IPS-NIHi7 (cell line): Measurements from ENCODE around the gene C16orf90.
"Not testable (repeated sequence)": the region's sequence is repeated elsewhere in the genome, so short reads cannot be mapped to it uniquely, and the experiment has no call there.

ENCODE experiments used
- DNase-seq: peaks from one replicate; pipeline ENCODE4 v3.0.0; 2012; ENCODE audit warnings: mixed read lengths; ENCODE audit errors: extremely low spot score

Gene C16orf90

DNA sequence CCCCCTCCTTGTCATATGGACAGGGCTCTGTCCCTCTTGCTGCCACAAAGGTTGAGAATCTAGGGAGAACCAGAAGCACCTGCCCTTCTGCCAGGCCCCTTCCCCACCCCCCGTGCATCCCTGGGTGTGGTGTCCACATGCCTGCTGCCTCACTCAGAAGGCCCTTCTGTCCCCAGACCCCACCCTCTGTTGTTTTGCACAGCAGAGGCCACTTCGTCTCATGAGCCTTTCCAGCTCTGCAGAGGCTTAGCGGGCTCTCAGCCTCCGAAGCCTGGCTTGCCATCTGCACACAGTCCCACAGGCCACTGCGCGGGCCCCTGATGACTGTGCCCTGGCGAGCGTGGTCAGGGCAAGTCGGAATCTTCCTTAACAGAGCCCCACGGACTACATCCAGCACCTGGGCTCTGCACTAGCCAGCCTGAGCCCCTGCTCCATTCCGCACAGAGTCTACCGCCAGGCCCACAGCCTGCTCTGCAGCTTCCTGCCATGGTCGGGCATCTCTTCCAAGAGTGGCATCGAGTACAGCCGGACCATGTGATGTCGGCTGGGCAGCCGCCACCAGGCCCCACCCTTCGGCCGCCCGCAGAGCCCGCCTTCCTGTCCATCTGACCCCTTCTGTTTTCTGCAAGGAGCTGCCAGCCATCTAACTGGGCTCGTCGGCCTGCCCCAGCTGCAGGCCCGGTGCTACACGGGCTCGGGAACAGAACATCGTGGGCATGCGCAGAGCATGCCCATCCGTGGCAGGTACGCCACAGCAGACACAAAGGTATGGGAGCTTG is 10.8 kb downstream of the C16orf90 start:
- DNase-seq, result no peak

DNA sequence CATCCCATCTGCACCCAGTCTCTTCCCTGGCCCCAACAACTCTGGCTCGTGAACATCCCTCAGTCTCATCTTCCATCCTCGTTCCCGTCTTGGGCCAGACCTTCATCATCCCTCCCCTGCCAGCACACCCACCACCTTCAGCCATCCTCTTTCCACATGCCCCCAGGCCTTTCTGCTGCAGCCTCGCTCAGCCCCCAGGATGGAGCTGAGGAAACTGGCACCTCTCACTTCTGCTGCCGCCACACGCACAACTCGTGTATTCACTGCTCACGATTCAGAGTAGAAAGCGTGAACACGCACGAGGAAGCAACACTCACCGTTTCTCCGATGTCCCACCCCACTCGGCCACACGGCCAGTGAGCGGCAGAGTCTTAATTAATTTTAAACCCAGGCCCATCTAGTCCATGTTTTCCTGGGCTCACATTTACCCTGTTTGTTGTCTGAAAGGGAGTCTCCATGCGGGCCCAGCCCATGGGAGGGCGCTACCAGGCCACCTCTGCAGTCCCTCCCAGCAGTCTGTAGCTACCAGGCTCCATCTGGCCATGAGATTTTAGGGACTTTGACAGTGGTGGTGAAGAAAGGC is 12.5 kb downstream of the C16orf90 start:
- no peak for DNase-seq

DNA sequence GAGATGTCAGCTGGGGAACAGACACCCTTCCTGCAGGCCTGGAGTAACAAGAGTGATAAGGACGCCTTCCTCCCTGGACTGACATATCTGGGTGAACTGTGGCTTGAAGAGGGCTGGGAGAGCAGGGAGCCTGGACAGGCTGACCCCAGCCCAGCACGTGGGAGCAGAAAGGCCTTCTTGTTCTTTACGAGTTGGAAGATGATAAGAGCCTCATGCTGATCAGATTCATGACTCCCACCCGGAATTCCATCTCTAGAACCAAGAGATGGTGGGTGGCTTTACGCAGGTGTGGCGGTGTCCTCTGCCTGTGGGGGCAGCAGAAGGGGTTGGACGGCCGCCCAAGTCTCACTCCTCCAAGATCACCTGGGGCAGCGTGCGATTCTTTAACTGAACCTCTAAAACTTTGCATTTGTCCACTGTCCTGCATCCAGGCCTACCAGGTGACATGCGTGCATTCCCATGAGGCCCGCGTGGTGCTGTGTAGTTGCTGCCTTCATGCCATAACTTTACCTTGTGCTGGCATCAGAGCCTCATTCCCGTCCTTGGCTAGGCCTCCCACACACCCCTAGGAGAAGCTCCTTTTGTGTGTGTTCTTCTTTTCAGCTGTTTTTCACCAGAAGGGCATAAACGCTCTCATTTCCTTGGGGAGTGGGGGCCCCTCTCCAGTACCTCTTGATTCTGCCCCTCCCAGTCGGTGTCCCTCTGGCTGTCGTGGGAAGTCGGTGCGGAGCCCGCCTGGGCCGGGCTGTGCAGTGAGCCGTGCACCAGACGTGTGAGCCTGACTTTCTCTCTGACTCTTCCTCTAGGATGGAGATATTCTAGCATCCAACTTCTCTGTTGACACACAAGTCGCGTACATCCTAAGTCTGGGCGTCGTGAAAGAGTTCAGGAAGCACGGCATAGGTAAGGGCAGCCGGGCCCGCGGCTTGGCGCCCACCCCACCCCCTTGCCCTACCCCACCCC is 13.3 kb downstream of the C16orf90 start:
- DNase-seq, result no peak

DNA sequence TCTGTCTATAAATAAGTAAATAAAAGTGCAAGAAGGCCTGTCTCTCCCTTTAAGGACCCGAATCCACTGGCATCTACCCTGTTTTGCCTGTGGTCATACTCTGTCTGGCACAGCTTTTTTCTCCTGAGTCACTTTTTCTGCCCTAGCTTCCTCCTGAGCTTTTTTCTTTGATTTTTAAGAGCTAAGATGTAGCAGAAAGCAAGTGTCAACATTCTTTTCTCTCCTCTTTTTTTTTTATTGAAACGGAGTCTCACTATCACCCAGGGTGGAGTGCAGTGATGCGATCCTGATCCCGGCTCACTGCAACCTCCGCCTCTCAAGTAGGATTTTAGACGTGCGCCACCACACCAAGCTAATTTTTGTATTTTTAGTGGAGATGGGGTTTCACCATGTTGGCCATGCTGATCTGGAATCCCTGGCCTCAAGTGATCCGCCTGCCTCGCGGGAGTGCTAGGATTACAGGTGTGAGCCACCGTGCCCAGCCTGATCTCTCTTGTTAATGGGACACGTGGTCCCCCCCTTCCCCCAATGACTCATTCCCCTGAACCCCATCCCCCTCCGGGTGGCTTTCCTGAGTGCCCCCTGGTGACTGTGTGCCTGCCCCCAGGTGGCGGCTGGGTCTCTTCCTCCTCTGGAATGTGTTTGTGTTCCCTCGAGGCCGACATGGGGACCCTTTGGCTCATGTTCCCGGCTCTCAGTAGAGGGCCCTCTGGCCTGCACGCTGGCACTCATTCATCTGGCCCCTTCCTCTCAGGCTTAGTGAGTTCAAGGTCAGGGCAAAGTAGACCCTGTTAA is 14.2 kb downstream of the C16orf90 start:
- DNase-seq, result peak; percentile 76

DNA sequence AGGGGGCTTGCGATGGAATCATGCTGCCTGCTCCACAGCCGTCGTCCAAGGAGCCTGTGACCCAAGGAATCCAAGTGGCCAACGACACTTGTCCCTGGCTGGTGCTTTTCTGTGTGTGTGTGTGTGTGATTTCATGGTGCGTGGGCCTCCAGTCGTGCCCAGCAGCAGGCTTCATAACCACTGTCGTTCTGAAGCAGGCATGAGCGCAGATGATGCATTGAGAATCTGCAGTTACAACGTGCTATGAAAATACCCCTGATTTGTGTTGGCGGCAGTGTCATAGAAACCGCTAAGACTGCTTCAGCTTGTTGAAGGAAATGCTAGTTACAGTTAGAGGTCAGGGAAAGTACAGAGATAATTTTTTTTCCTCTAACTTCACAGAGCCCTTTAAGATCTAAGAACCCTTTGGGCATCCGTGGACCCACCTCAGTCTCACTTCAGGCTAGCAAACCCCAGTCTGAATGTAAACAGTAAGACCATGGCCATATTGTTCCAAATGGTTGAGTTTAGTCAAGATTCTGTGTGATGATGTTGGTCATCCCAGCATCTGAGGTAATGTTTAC is 15.6 kb downstream of the C16orf90 start:
- DNase-seq, result no peak

DNA sequence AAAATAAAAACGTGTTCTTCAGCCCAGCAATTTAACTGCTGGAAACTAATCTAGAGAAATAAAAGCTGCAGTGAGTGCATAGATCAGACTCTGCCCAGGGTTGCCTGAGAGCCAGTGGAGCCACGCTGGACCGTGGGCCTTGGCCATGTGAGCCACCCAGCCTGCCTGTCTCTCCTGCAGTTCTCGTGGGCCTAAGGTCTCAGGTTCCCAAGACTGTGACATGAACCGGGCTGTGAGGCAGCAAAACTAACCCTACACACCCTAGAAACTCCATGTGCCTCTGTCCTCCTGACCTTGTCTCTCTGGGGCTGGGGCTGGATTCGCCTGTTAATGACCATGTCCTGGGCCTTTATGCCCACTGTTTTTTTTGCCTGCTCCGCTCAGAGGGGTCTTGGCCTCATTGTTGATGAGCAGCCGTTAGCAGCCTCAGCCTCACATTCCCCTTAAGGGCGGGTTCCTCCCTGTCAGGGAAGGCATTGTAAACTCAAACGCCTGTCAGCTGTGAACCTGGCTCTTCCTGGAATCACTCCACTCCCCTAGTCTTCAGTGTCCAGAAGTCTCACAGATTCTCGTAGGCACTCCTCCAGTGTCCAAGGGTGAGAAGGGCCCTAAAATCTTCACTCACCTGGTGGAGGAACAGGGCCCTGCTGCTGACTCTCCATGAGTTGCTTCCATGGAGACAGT is 16.9 kb downstream of the C16orf90 start:
- no peak for DNase-seq

DNA sequence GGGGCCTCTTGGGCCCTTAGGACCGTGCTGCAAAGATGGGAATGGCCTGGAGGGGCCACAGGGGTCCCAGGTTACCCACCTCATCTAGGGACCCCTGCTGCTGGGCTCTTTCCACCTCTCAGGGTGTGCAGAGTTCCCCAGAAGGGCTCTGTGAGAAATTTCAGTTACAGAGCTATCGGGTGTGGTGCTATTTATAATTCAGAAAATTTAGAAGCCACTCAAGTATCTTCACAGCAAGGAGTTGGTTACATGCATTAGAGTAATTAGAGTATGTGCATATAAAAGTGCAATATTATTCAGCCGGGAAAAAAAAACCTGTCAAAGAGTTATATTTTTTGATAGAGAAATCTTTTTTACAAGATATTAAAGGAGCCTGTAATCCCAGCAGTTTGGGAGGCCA is 18.9 kb downstream of the C16orf90 start:
- no peak for DNase-seq

DNA sequence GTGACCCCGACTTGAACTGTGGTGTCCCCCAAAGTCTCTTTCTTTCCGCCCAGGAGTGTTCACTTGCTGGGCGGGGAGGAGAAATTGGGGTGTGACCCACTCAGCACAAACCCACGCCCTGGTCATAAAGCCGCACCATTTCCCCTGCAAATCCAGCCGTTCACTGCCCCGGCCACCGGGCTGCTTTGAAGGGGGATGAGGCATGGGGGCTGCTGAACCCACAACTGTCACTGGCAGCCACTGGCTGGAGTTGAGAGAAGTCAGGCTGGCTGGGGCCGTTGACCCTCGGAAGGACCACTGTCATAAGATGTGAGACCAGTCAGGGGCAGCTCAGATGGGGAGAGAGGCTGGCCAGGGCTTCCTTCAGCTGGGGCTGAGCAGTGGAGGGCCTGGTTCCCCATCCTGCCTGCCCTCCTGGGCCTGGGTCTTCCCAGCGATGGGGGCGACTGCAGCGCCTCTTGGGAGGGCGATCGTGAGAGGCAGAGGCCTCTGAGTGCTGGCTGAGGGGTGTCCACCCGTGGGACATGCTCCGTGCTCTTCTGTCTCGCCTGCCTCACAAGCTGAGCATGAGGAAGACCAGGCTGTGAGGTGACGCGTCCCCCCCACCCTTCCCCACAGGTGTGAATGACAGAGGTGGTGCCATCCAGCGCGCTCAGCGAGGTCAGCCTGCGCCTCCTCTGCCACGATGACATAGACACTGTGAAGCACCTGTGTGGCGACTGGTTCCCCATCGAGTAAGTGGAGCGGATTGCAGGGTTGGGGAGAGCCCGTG is 19.5 kb downstream of the C16orf90 start:
- DNase-seq, result no peak

DNA sequence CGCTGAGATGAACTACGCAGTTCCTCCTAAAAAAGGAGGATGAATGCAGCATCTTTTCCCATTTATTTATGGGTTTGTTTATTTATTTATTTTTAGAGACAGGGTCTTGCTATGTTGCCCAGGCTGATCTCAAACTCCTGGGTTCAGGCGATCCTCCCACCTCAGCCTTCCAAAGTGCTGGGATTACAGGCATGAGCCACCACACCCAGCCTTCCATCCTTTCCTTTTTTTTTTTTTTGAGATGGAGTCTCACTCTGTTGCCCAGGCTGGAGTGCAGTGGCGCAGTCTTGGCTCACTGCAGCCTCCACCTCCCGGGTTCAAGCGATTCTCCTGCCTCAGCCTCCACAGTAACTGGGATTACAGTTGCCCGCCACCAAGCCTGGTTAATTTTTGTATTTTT is 20.4 kb downstream of the C16orf90 start:
- DNase-seq, result not testable (repeated sequence)

DNA sequence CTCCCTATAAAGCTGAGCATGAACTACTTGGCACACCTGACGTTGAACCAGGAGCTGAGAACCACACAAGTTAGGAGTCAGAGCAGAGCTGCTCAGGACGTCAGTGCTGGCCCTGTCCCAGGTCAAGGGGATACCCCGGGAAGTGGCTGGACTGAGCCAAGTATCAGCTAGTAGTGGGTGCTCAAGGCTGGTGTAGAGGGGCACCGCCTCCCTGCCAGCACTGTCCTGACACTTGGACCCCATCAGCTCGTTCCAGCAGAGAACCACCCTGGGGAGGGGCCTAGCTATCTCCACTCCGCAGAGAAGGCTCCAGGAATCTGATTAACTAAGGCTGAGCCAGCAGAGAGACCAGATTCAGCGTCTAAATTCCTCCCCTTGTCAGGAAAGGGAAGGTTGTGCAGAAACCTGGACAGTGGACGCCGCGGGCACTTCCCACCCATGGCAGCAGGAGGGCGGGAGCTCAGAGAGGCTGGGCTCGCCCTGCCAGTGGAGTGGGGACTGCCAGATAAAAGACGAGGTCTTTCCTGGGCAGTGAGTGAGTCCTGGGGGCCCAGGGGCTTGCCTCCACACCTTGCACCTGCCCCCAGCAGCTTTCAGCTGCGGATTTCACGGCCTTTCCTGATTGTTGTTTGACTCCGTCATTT is 21.0 kb downstream of the C16orf90 start:
- no peak for DNase-seq

DNA sequence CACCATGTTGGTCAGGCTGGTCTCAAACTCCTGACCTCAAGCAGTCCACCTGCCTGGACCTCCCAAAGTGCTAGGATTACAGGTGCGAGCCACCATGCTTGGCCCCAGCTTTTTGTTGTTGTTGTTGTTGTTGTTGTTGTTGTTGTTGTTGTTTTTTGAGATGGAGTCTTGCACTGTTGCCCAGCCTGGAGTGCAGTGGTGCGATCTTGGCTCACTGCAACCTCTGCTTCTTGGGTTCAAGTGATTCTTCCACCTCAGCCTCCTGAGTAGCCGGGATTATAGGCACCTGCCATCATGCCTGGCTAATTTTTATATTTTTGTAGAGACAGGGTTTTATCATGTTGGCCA is 21.7 kb downstream of the C16orf90 start:
- not testable (repeated sequence) for DNase-seq

DNA sequence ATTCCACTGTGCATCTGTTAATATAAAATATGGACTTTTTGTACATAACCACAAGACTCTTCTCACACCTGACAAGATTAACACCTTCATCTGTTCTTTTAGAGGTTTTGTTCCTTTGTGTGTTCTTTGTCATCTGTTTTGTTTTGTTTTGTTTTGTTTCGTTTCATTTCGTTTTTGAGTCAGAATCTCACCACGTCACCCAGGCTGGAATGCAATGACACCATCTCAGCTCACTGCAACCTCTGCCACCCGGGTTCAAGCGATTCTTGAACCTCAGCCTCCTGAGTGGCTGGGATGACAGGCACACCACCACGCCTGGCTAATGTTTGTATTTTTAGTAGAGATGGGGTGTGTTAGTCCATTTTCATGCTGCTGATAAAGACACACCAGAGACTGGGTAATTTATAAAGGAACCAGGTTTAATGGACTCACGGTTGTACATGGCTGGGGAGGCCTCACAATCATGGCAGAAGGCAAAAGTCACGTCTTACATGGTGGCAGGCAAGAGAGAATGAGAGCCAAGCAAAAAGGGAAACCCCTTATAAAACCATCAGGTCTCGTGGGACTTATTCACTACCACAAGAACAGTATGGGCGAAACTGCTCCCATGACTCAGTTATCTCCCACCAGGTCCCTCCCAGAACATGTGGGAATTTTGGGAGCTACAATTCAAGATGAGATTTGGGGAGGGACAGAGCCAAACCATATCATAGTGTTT is 22.3 kb downstream of the C16orf90 start:
- DNase-seq, result no peak

DNA sequence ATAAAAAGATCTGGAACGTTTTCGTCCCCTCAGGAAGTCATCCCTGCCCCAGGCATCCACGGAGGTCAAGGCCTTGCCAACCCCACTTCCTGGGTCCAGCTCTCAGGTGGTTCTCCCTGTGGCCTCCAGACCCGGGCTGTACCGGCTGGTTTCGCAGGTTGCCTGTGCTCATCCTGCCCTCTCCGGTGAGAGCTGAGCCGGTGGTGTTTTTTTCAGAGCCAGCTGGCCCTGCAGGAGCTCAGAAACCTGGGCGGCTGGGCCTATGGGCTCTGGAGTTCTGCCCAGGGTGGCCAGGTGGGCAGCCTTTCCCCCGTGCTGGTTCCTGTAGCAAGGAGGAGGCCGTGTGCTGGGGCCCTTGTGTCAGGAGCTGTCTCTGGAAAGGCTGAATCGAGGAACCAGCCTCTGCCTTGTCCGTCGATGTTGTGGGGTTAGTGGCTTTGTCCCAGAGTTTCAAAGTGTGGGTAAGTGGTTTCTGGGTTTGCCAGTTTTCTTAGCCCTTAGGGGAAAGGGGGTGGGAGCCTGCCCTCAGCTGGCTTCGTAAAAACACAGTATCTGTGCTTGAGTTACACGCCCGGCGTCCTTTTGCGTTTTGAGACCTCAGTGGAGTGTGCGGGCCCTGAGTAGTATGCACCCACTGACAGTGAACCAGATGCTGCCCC is 23.6 kb downstream of the C16orf90 start:
- no peak for DNase-seq

DNA sequence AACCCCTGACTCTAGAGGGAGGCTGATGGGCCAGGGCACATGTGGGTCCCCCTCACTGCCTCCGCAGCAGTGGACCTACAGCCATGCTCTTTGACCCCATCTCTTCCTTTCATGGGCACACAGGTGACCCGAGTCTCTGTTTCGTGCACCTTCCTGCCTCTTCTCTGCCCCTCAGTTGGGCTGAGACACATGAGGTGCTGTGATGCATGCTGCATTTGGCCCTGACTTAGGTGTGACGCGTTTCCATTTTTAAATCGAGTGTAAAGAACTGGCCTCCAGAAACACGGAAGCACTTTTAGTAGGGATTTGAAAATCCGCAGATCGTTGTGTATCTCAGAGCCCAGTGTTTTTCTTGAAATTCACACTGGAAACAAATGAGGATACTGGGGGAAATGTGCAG is 24.6 kb downstream of the C16orf90 start:
- no peak for DNase-seq

DNA sequence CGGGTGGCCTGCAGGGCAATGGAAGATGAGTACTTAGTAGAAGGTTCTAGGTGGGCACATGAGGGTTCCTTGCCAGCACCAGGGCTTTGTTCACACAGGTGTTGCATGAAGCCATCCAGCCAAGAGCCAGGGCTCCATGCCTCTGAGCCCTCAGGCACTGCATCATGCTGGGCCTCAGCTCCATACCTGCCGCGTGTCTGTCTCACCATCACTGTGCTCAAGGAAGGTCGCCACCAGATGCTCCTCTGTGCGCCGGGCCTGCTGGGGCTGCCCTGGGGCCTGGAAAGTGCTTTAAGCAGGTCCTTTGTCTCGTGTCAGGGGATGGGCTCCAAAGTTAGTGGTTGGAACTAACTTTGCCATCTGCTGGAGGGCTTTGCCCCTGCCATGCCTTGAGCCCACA is 25.6 kb downstream of the C16orf90 start:
- no peak for DNase-seq

DNA sequence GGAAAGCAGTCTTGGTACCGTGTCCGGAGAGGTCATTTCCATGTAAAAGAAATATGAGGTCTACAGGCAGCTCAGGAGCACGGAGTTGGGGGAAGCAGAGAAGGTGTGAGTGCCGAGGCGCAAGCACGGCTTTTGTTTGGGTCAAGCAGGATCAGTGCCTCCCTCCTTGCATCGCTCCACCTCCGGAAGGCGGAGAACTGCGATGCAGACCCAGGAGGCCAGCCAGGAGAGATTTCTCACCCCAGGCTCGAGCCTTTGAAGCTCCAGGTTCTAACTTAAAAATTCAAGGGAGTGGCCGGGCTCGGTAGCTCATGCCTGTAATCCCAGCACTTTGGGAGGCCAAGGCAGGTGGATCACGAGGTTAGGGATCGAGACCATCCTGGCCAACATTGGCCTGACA is 26.8 kb downstream of the C16orf90 start:
- DNase-seq, result peak; percentile 69

DNA sequence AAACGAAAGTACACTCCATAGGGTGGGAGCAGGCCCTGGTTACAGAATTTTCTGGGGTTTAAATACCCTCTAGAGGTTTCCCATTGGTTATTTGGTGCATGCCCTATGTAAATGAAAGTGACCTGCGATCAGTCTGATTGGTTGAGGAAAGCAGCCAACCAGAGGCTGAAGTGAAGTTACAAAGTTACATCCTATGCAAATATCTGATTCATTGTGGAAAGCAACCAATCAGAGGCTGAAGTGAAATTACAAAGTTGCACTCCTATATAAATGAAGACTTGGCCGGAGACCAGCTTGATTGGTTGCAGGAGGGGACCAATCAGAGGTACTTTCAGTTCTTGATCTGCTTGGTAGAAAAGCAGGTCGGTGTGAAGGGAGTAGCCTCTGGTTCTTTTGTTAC is 27.4 kb downstream of the C16orf90 start:
- no peak for DNase-seq

DNA sequence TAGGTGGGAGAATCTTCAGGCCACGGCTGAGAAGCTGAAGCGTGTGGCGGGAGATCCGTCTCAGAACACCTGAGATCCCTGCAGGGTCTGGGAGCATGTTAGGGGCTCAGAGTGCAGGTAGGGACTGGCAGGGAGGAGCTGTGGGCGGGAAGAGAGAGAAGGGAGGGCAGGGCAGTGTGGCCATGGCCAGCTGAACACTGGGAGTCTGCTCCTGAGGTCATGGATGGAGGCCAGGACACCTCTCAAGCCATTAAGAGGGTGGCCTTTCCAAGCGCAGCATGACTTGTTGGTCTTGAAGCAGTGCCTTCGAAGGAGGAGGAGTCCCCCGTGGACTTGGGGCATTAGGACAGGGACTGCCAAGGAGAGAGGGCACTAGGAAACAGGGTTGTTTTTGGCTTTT is 28.1 kb downstream of the C16orf90 start:
- DNase-seq, result no peak
